HG03575 (cell line): ENCODE data around the gene TTC23L.
A peak's percentile ranks its signal among the peaks of the same experiment; 100 is the strongest.
"Not testable (repeated sequence)": the region's sequence is repeated elsewhere in the genome, so short reads cannot be mapped to it uniquely, and the experiment has no call there.

Source experiments
- ATAC-seq: cut with Tn5 transposase; IDR thresholded peaks from one replicate; pipeline ENCODE4 v1.9.1; 2021; ENCODE audit not compliant: unreplicated experiment, insufficient number of reproducible peaks, low FRiP score; ENCODE audit errors: extremely low read depth

TTC23L gene

DNA sequence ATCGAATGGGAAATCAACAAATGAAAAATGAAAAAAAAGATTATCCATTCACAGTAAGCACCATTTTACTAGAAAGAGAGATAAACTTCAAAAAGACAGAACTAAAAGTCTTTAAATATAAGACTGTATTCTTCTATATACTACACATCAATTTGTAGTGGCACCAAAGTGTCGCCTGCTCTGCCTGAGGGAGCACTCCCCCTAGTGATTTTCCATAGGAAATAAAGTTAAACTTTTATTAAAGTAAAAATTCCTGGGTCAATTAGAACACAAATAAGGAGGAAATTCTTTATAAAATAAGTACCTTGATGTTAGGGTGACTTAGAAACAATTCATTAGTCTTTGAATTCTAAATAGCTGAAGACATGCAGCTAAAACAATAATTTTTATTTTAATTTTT, 66.6 kb downstream of the TTC23L start:
- ATAC-seq = no peak

DNA sequence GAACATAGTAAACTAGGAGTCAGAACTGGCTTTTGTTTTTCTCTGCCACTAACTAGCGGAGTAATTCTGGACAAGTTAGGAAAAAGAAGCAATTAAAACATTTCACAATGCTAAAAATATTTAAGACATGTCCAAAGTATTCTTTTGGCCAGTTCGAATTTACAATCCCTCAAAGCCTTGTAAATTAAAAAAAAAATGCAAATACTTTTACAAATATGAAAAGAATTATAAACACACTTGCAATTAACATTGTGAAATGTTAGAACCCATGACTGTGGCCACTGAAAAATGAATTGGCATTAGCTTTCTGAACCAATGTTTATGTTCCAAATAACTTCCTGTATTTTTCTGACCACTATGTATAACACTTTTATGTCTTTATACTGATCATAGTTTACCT, 74.1 kb downstream of the TTC23L start:
- ATAC-seq = no peak

DNA sequence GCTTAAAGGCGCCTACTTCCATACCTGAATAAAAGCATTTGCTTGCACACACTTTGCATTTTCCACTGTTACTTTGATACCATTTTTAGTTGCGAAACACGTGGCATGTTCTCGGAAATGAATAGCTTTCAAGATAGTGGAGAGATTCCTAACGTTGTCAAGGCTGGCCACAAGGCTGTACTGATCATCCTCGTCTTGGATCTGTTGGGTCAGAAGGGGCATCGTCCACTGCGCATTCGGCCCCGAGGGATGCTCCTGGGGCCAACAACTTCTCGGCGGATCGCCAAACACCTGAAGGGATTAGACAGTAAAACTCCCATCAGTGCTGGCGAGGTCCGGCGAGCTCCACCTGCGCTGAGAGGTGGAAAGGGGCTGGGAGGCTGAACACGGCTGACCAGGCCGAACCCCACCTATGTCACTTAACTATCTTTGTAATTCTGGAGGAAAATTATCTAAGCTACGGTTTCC, 75.7 kb downstream of the TTC23L start:
- ATAC-seq = no peak

DNA sequence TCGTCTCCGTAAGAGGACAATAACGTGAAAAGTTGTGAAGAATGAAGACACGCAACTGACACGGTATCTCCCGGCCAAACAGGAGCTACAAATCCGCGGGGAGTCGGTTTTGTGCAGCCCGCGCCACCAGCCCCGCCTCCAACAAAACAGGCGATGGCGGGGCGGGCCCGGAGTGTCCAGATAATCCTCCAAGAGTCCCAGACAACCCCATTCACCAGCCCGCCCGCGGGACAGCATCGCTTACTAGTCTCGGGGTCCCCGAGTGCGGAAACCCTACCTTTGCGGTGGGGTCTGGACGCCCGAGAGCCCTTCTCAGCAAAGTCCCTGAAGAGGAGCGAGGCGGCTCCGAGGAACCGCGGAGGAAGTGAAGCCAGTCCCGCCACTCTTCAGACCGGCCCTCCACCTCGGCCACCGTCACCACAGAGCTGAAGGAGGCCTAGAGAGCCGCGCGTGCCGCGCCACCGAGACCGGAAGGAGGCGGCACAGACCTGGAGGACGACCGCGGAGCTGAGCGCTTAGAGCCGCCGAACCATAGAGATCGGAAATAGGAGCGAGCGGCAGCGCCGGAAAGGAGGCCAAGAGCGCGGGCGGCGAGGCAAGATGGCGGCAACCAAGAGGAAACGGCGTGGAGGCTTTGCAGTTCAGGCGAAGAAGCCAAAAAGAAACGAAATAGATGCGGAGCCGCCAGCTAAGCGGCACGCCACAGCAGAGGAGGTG, 76.3 kb downstream of the TTC23L start, which contains the start of the genes BRIX1 and RAD1:
TSS of gene BRIX1 (plus strand) at position 573 of the 717 bp plus-strand sequence. CDS start at position 601, 28 bp downstream.
TSS of gene RAD1 (minus strand) at position 366 of the 717 bp plus-strand sequence. CDS start 612 bp downstream, outside the sequence.
- peak; percentile 93 for ATAC-seq

DNA sequence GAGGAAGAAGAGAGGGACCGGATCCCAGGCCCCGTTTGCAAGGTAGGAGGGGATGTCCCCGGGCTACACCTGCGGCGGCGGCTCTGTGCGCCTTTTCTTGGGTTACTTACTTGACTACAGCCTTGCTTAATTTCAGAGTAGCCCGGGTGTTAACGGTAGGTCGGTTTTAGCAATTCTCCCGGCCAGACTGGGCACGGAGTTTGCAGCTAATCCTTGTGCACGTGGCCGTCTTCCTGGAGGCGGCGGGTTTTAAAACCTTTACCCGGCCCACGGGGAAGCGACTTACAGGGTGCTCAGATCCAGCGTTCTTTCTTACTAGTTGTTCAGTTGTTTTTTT, 76.9 kb downstream of the TTC23L start:
- no peak for ATAC-seq

DNA sequence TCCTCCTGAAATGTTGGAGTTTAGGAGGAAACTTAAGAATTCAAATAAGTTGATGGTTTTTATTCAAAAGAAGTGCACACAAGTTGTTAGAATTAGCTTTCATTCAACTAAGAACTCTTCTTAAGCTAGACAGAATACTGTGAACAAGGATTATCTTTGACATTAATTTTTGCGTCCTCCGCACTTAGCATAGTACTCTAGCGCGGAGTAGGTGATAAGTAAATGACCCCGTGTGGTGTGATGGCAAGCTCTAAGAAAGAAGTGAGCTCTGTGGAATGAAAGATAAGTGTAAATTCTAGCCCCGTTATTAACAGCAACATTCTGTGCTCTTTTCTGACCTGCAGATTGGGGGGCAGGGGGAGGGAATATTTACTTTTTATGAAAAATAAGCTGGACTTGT, 77.6 kb downstream of the TTC23L start:
- ATAC-seq = no peak

DNA sequence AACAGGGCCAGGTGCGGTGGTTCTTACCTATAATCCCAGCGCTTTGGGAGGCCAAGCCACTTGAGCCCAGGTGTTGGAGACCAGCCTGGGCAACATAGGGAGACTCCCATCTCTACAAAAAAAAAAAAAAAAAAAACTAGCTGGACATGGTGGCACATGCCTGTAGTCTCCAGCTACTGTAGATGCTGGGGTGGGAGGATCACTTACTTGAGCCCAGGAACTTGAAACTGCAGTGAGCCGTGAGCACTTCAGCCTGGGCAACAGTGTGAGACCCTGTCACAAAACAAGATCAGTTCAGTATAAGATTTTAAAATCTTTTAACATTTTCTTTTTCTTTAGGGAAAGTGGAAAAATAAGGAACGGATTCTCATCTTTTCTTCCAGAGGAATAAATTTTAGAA, 79.1 kb downstream of the TTC23L start:
- no peak for ATAC-seq

DNA sequence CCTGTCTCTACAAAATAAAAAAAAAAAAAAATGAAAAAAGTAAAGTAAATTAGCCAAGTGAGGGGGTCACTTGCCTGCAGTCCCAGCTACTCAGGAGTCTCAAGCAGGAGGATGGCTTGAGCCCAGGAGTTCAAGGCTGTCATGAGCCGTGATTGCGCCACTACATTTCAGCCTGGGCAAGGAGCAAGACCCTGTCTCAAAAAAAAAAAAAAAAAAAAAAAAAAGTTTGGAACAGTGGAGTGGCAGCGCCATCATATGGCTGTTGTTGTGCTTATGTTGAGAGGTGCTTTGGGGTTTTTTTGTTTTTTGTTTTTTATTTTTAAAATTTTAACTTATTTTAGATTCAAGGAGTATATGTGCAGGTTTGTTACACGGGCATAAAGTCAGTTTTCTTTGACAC, 80.1 kb downstream of the TTC23L start:
- no peak for ATAC-seq

DNA sequence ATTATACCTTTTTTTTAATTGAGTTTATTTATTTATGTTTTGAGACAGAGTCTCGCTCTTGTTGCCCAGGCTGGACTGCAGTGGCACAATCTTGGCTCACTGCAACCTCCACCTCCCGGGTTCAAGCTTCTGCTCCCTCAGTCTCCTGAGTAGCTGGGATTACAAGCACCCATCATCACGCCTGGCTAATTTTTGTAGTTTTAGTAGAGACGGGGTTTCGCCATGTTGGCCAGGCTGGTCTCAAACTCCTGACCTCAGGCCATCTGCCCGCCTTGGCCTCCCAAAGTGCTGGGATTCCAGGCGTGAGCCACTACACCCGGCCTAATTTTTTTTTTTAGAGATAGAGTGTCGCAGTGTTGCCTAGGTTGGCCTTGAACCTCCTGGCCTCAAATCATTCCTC, 84.3 kb downstream of the TTC23L start:
- not testable (repeated sequence) for ATAC-seq

DNA sequence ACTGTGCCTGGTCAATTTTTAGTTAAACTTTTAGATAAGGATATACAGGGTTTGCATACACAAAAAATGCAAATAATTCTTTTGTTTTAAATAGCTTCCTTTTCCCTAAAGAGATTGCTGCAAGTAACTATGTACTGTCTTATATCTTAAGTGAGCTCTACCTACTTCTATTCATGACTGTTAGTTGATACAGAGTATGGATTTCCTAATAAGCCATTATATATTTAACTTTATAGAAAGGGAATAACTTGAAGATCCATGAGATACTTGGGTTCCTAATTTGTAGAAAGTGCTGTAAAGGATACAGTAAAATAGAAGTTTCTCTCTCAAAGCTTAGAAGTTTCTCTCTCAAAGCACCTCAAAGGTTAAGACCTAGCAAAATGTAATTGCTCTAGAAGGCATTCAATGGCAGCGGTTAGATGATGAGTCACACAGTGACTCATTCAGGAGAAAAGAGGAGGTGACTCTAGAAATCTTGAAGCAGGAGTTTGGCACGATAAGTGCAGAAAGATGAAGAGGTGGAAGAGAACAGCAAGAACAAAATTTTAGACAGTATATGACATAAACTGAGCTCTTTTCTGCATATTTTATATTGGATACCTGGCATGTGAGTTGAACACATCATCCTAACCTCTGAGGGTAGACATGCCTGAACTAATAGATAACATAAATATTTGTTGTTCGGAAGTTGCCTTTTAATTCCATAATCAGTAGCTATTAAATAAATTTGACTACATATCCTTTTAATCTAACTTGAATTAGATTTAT, 84.9 kb downstream of the TTC23L start:
- ATAC-seq = no peak

DNA sequence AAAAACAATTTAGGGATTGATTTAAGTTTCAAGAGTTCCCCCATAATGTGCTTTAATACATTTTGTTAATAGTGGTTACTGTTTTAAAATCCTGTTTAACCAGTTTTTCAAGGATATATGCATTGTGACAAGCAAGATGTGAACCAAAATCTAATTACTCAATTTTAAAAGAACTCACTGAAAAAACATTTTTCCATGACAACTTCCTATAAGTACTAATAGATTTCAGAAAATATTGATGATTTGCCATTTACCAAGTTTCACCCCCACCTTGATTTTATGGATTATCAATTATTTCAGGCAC, 85.5 kb downstream of the TTC23L start:
- ATAC-seq = no peak

DNA sequence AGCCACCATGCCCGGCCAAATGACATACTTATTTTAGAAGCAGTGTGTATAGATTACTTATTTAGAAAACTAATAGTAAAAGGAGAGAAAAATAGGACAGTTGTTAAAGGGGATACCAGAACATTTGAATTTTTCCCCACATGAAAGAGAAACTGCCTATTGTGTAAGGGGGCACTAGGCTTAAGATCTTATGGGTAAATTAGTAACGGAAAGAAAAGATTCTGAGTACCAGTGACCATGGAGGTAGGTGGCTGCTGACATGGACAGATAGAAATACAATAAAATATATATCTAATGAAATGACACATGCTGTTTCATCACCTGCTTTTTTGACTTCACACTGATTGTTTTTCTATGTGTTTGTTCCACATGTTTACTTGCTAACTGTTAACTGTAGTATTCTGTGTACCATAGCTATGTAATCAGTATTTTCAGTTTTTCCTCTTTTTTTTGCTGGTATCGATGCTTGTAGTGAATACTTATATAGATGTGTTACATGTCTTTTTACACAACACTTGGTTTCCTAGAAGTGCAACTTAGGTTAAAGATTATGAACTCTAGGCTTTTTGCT, 87.4 kb downstream of the TTC23L start:
- no peak for ATAC-seq

DNA sequence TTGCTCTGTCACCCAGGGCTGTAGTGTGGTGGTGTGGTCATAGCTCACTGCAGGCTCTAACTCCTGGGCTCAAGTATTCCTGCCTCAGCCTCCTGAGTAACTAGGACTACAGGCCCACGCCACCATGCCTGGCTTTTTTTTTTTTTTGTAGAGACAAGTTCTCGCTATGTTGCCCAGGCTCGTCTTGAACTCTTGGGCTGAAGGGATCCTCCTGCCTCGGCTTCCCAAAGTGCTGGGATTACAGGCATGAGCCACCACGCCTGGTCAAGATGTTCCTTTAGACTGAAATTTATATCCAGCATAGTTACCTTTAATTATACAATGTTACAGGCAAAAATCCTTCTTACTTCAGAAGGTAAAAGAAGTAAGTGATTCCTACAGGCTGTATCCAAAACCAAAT, 88.8 kb downstream of the TTC23L start:
- no peak for ATAC-seq

DNA sequence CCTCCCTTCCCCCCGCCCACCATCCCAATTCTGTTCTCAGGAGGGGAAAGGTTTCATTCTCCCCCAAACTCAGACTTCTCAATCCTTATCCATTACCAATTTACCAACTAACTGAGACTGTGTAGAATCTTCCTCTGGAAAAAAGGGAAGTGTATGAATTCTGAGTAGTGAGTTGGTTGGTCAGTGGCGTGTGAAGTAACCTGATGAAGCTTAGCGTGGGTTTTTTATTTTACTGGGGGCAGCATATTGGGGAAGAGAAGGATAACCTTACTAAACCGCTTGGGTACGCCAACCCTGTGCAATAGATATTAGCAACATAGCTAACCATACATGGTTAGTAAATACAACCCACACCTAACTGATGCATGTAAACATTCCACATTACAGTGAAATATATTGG, 89.3 kb downstream of the TTC23L start:
- no peak for ATAC-seq

DNA sequence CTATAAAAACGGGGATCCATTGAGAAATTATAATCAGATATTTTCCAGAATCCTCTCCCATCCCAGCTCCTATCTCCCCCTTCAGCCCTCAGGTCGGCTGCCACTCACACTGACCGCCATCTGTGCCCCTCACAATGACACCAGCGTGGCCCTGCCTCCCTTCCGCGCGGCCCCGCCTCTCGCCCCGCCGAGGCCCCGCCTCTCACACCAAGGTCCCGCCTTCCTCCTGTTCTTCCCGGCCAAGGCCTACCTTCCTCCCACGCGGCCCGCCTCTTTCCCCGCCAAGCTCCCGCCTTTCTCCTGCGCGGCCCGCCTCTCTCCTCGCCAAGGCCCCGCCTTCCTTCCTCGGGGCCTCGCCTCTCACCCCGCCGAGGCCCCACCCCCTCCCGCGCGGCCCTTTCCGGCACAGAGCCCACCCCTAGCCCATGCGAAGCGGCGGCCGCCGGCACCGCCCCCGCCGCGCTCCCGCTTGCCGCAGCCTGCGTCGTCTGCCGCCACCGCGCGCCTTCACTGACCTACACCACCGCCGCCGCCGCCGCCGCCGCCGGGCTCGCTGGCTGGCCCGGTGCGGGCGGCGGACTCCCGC, 90.3 kb downstream of the TTC23L start, which contains the start of gene DNAJC21:
TSS of gene DNAJC21 (plus strand) at position 426 of the 586 bp plus-strand sequence. CDS start 261 bp downstream, outside the sequence.
- peak; percentile 83 for ATAC-seq

DNA sequence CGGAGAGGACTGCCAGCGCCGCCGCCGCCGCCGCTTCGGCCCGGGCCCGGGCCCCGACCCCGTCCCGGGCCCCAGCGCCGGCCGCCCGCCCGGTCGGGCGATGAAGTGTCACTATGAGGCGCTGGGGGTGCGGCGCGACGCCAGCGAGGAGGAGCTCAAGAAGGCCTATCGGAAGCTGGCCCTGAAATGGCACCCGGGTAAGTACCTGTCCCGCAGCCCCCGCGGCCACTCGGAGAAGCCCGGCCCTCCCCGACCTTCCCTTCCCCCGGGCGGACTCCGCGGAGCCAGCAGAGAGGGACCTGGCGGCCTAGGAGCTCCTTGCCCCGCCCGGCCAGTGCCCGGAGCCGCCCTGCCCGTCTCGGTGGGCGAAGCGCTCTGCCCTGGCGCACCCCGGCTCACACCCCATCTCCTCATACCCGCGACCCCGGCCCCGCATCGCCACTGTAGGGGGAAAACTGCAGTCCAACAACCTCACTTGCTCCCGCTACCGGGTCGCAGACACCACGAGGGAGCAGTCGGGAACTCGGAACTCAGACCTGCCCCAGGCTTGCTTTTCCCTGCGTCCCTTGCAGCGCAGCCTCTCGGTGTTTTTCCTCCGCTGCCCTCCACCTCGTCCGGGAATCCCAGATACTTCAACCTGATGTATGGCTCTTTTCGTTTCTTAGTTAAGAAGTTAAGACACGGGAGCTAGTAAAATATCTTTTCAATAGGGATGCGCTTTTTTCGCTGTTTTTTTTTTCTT, 90.9 kb downstream of the TTC23L start:
- peak; percentile 33 for ATAC-seq

DNA sequence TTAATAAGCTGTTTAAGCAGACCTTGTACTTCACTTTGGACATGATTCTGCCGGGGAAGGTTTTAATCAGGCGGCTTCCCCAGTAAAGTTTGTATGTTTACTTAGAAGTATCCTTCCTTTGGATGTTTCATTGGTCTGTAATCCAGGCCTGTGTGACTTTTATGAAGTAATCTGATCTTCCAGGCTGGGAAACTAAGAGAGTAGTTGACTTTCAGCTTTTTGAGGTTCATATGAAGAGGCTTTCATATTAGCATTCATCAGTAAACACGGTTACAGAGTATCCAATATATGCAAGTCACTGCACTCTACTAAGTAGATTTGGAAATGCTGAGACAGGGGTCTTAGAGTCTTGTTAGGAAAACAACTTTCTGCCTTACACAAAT, 91.5 kb downstream of the TTC23L start:
- ATAC-seq = no peak

DNA sequence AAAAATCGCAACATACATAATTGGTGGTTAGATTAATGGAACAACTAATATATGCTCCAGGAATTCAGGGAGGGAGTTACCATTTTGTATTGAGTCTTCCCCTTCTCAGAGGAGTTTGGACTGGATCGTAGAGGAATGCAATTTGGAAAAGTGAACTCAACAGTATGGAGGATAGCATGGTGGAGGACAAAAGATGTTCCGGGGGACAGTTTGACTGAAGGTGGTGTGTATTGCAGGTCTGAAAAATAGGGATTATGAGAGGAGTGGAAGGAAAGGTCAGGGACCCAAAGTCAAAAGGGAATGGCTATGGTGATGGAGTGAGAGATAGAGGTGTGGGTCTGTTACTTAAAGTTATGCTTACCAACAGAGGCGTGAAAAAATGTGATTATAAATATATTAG, 91.9 kb downstream of the TTC23L start:
- ATAC-seq = no peak

DNA sequence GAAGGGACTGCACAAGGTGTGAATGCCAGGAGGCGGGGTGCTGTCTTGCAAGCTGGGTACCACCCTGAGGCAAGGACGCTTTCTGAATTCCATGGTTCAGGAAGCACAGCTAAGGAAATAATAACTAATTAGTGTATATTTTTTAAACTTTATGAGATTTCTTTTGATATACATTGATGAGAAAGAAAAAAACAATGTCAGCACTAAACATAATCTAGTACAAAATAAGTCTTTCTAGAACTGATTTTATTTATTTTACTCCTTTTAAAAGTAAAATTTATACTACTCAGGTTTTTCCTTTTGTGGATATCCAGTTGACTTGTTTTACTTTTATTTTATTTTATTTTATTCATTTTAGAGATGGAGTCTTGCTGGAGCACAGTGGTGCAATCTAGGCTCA, 94.0 kb downstream of the TTC23L start:
- no peak for ATAC-seq
